Stimulated activated CD8-positive, alpha-beta memory T cell treated with anti-CD3 and anti-CD28 coated beads, Interleukin-15, amount 100 ng/mL, for 48 hours (primary cell): ENCODE results near the gene CLASRP.
"Not testable (repeated sequence)": the region's sequence is repeated elsewhere in the genome, so short reads cannot be mapped to it uniquely, and the experiment has no call there.

Experiments
- DNase-seq, 2 donors: peaks; one replicate each; pipeline ENCODE4 v3.0.0-alpha.2; 2020; ENCODE audit warnings: low read depth in 2 of 2

Gene CLASRP

GRCh38 chr19:45038931-45039893 is at the start of gene CLASRP:
Gene CLASRP, plus strand, starts transcription at chr19:45039045. Its CDS starts 1,168 bp downstream, at chr19:45040213.
- DNase-seq, result peak; percentile 81

- DNase-seq, result no peak
Observed at GRCh38 chr19:44990459-44990858, 48.4 kb upstream of the CLASRP start.

- no peak for DNase-seq
Observed at GRCh38 chr19:44990966-44991365, 47.9 kb upstream of the CLASRP start.

- DNase-seq, result no peak
Observed at GRCh38 chr19:44992336-44993163, 46.3 kb upstream of the CLASRP start.

- DNase-seq, result no peak
Observed at GRCh38 chr19:44993526-44993925, 45.3 kb upstream of the CLASRP start.

GRCh38 chr19:44993926-44994537 is 44.8 kb upstream of the CLASRP start:
- no peak for DNase-seq

GRCh38 chr19:44998025-44998424 is 40.8 kb upstream of the CLASRP start:
- DNase-seq, result no peak

- DNase-seq, result not testable (repeated sequence)
Observed at GRCh38 chr19:44999131-44999925, 39.5 kb upstream of the CLASRP start.

- not testable (repeated sequence) for DNase-seq
Observed at GRCh38 chr19:45000665-45001064, 38.2 kb upstream of the CLASRP start.

GRCh38 chr19:45001087-45001739 is 37.6 kb upstream of the CLASRP start, which contains the start of gene RELB:
Gene RELB, plus strand, starts transcription at chr19:45001464. Its CDS starts 116 bp downstream, at chr19:45001580.
- peak; percentile 91 to 92 for DNase-seq

GRCh38 chr19:45003485-45003884 is 35.4 kb upstream of the CLASRP start:
- DNase-seq, result no peak

- DNase-seq, result no peak
Observed at GRCh38 chr19:45005787-45006186, 33.1 kb upstream of the CLASRP start.

- no peak for DNase-seq
Observed at GRCh38 chr19:45008552-45008951, 30.3 kb upstream of the CLASRP start.

- DNase-seq, result no peak
Observed at GRCh38 chr19:45009625-45010255, 29.1 kb upstream of the CLASRP start.

GRCh38 chr19:45010306-45010705 is 28.5 kb upstream of the CLASRP start:
- DNase-seq, result no peak

GRCh38 chr19:45011959-45012358 is 26.9 kb upstream of the CLASRP start:
- no peak for DNase-seq

- DNase-seq, result peak; percentile 42 to 65
Observed at GRCh38 chr19:45016388-45017314, 22.2 kb upstream of the CLASRP start.

- no peak for DNase-seq
Observed at GRCh38 chr19:45019187-45019586, 19.7 kb upstream of the CLASRP start.

GRCh38 chr19:45020071-45020470 is 18.8 kb upstream of the CLASRP start:
- no peak for DNase-seq
